ENCODE measurements around the gene NRG2.

DNA sequence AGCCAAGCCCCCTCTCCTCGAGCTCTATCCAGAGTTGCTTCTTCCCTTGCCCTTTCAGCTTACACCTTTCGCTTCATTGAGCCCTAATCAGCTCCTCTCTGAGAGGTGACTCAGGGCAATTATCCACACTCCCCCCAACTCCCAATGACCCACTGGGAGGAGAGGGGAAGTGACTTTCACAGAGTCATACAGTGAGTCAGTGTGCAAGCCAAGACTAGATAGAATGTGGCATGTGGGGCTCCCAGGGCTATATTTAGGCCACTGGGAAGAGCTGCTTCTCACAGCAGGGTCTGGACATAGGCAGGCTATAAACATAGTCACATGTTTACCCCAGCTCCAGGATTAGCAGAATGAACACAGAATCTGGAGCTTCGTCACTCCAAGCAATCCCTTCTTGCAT lies 57.4 kb downstream of the NRG2 start:
- TF ChIP-seq POLR2AphosphoS5 (IDR thresholded peaks at IDR 0.05; ENCODE audit: low read depth, low read length) = no peak
- TF ChIP-seq POLR2A (IDR thresholded peaks at IDR 0.05; ENCODE audit: low read depth, low read length) = no peak
- TF ChIP-seq TAF1 (IDR thresholded peaks at IDR 0.05; ENCODE audit: borderline replicate concordance, low read depth, low read length) = no peak
